Esophagus squamous epithelium (tissue), 5 donors: ENCODE results near the gene SLC24A3. TPM values are rescaled to one million over a fixed set of nuclear protein-coding genes. Genes with fewer than 3 reads are reported as not detected.

Experiments
- DNase-seq: peaks from one replicate; lab custom pipeline; 2025; lab: John Stamatoyannopoulos, UW
- H3K27ac ChIP-seq, 4 donors: fragments of 200-600 bp; sonication (generic); one replicate each; pipeline ENCODE4 v1.5.1; 2016 to 2019; ENCODE audit warnings: mild to moderate bottlenecking in 1 of 4
- H3K27me3 ChIP-seq, 4 donors: fragments of 200-600 bp; sonication (generic); 1 replicate in 3 of 4; 2 replicates in 1 of 4; pipeline versions ENCODE4 v1.5.1 to v1.6.0; 2017 to 2021; ENCODE audit warnings: antibody characterized with exemption in 1 of 4
- H3K36me3 ChIP-seq, 3 donors: fragments of 200-600 bp; sonication (generic); one replicate each; pipeline ENCODE4 v1.5.1; 2016 to 2019
- H3K4me1 ChIP-seq, 3 donors: fragments of 200-600 bp; sonication (generic); one replicate each; pipeline ENCODE4 v1.5.1; 2017 to 2019
- H3K4me3 ChIP-seq, 4 donors: fragments of 200-600 bp; sonication (generic); 1 replicate in 3 of 4; 2 replicates in 1 of 4; pipeline ENCODE4 v1.5.1; 2016 to 2019; ENCODE audit warnings: mild to moderate bottlenecking in 2 of 4, moderate library complexity in 1 of 4
- H3K9me3 ChIP-seq, 3 donors: fragments of 200-600 bp; sonication (generic); one replicate each; pipeline ENCODE4 v1.5.1; 2016 to 2019
- POLR2A ChIP-seq, 4 donors: fragments of 450-650 bp; IDR thresholded peaks; one replicate each; pipeline ENCODE4 v1.6.1; 2017; ENCODE audit warnings: antibody characterized with exemption in 4 of 4, mild to moderate bottlenecking in 4 of 4, moderate library complexity in 3 of 4
- WGBS, 2 donors: methylation state at CpG; one replicate each; pipeline ENCODE4 v1.1.5; 2018; 5-methylcytosine and 5-hydroxymethylcytosine counted together
- intact Hi-C: fragments of 100-400 bp; cut with DNase I; formaldehyde crosslinking; loops from one replicate; pipeline ENCODE4 v1.15.0; 2022
- total RNA-seq, 4 donors: library from RNA; depleted of rRNA; stranded (reverse); fragments of >200 nt; gene quantifications; one replicate each; pipeline ENCODE4 v1.1.0, GENCODE V29; 2016
- TF ChIP-seq, protein P1 (sequence below), 6 experiments: fragments of 450-650 bp in 4 of 6; fragments of 200-600 bp in 2 of 6; sonication (generic) in 2 of 6; IDR thresholded peaks; one replicate each; pipeline ENCODE4 v1.5.1; 2016 to 2019; ENCODE audit warnings: antibody characterized with exemption in 6 of 6, mild to moderate bottlenecking in 4 of 6, moderate library complexity in 4 of 6
- donor health status: DM: yes; HTN: yes; CAD: no.

The SLC24A3 gene
- total RNA-seq, 4 donors from 2014 or later = 3.0 to 8.2 (median 6.1) TPM

DNA sequence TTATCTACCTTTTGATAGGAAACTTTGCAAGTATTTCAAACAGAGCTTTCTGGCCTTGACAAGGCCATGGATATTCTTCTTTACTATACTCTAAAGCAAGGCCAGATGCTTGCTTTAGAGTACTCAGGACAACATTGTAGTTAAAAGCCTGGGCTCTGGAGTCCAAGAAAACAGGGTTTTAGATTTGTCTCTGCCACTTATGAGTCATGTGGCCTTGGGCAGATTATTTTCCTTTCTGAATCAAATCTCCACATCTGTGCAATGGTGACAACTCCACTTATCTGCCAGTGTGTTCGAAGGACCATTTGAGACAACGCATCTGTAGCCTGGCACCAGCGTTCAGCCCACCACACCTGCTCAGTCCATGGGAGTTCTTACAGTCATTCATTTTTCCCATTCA is 279.7 kb downstream of the SLC24A3 start:
- intact Hi-C loops = no loop called here
- no peak for DNase-seq
- Histone ChIP-seq H3K27me3 (no peaks in the 10 kb centered on the region), H3K9me3 (no peaks in the 10 kb centered on the region), H3K4me1 (no peaks in the 10 kb centered on the region), H3K36me3 (no peaks in the 10 kb centered on the region), H3K4me3 (no peak overlapping the region), H3K27ac (no peak overlapping the region)
- WGBS, 2 donors = 69 to 93% methylated on average over 3 of the region's 3 CpGs
- TF ChIP-seq POLR2A (IDR thresholded peaks at IDR 0.05) = no peak
- TF ChIP-seq, protein P1, sequence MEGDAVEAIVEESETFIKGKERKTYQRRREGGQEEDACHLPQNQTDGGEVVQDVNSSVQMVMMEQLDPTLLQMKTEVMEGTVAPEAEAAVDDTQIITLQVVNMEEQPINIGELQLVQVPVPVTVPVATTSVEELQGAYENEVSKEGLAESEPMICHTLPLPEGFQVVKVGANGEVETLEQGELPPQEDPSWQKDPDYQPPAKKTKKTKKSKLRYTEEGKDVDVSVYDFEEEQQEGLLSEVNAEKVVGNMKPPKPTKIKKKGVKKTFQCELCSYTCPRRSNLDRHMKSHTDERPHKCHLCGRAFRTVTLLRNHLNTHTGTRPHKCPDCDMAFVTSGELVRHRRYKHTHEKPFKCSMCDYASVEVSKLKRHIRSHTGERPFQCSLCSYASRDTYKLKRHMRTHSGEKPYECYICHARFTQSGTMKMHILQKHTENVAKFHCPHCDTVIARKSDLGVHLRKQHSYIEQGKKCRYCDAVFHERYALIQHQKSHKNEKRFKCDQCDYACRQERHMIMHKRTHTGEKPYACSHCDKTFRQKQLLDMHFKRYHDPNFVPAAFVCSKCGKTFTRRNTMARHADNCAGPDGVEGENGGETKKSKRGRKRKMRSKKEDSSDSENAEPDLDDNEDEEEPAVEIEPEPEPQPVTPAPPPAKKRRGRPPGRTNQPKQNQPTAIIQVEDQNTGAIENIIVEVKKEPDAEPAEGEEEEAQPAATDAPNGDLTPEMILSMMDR (IDR thresholded peaks at IDR 0.05) = no peak

DNA sequence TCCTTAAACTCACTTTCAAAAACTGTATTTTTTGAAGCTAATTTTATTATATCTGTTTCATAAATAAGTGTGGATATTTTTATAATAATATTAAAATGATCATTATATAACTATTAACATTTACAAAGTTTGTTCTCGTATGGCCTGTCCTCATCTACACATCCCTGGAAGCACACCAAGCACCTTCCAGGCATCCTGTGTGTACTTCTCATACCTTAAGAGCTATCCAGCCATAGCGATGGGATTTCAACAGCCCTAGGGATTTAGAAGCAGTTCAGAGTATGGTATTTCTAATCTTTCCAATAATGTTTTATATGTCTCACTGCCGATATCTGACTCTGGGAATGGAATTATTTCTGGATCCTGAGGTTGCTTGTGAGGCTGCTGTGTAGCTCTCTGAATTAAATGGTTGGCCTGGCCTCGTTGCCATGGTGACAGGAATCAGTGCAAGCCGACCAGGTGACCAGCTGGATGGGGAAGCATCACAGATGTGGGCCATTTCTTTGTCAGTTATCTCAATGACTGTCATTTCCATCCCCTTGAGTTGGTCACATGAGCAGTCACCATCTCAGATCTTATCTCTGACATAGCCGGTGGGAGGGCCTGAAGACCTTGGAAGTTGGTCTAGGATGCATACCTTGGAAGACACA is 280.4 kb downstream of the SLC24A3 start:
- intact Hi-C loops = no loop called here
- no peak for DNase-seq
- no peak overlapping the region for H3K27ac ChIP-seq

DNA sequence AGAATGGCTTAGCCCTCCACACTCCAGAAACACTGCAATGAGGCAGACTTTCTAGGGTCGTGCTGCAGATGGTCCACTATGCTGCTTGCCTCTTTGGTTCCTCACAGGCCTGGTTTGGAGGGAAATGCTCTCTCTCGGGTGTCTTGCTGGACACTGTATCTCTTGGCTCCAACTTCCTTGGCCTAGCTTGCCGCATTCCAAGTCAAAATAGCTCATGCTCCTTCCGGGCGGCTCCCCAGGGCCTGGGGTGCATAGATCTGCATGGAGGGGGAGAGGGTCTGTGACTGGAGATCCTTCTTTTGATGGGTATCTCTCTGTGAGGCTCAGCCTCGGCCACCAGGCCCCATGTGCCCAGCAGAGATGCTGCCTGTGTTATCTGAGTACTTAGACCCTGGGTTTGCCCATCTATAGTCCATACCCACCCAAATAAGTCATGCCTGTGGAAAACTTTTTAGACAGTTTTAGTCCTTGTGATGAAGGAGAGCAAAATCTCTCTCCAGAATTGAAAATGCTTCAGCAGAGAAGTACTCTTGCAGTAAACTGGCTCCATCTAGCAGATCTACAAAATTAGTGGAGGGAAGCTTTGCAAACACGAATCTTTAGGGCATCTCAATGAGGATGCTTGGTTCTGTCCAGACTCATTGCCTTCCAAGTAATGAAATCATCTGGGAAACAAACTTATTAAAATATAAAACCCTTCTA is 281.5 kb downstream of the SLC24A3 start:
- Histone ChIP-seq H3K4me3 (no peak overlapping the region), H3K27me3 (no peaks in the 10 kb centered on the region), H3K36me3 (no peaks in the 10 kb centered on the region), H3K9me3 (no peaks in the 10 kb centered on the region), H3K27ac (no peak overlapping the region), H3K4me1 (no peaks in the 10 kb centered on the region)
- 25 to 54% methylated on average over 3 of the region's 7 CpGs for WGBS, 2 donors
- TF ChIP-seq, protein P1 (IDR thresholded peaks at IDR 0.05) = no peak
- TF ChIP-seq POLR2A (IDR thresholded peaks at IDR 0.05) = no peak
- intact Hi-C loops = no loop called here
- DNase-seq = no peak

More for the DNA sequence above, 280.4 kb downstream of the SLC24A3 start:
- Histone ChIP-seq H3K4me1 (no peaks in the 10 kb centered on the region), H3K36me3 (no peaks in the 10 kb centered on the region), H3K9me3 (no peaks in the 10 kb centered on the region), H3K27me3 (no peaks in the 10 kb centered on the region), H3K4me3 (no peak overlapping the region)
- TF ChIP-seq, protein P1 (IDR thresholded peaks at IDR 0.05) = no peak
- no peak for TF ChIP-seq POLR2A (IDR thresholded peaks at IDR 0.05)
- WGBS, 2 donors = 65 to 79% methylated on average over 6 of the region's 6 CpGs

DNA sequence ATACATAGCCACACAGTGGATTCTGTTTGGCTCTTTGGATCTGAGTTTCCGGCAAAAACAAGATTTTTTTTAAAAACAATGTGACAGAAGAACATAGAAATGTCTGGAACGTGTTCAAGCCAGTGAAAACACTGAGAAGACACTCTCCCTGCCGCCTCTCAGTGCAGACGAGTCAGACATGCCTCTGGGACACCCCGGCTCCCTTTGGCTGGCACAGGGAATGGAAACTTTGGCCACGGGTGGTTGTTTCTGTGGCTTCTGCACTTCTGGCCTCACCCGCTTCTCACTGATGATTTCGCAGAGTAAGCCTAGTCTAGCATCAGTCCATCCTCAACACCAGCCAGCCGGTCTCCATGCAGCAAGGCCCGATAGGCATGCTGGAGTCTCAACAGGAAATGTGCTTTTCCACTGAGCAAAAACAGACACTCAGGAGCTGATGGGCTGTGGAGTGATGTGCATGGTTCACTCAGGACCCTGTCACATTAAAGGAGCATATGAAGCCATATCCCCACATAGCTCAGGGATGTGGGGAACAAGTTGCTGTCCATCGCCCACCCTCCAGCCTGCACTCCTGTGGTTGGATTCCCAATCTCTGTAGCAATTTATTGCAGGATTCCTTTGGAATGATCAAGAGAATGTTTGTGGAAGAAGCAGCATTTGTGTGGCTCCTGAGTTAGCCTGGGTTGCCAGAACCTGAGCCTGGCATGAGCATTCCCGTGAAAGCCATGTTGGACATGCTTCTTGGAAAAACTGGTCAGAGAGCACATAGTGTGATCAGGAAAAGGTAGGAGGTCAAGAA is 283.7 kb downstream of the SLC24A3 start:
- WGBS, 2 donors = 61 to 80% methylated on average over 7 to 8 of the region's 12 CpGs
- Histone ChIP-seq H3K4me1 (no peaks in the 10 kb centered on the region), H3K36me3 (no peaks in the 10 kb centered on the region), H3K27me3 (no peaks in the 10 kb centered on the region), H3K4me3 (no peak overlapping the region), H3K27ac (no peak overlapping the region), H3K9me3 (no peaks in the 10 kb centered on the region)
- TF ChIP-seq, protein P1 (IDR thresholded peaks at IDR 0.05) = no peak
- no peak for TF ChIP-seq POLR2A (IDR thresholded peaks at IDR 0.05)
- DNase-seq = no peak
- intact Hi-C loops = no loop called here

DNA sequence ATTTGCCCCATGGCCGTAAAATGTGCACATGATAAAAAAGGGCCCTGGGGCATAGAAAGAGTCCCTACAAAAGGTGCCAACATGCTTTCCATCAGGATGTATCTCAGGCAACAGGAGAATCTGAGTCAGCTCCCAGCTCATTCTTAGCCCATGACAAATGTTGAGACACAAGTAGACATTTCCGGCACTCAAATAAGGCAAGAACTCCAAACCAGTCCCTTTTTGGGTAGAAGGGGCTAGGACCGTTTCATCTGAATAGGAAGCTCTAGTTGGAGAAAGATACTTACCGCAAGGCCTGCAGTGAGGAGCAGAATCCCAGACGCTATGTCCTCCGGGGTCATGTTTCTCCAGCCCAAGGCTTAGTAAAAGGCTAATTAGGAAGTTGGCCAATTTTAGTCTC is 284.6 kb downstream of the SLC24A3 start:
- no peaks in the 10 kb centered on the region for H3K4me1 ChIP-seq
- no peaks in the 10 kb centered on the region for H3K36me3 ChIP-seq
- intact Hi-C loops = no loop called here
- 86 to 89% methylated on average over 5 to 6 of the region's 6 CpGs for WGBS, 2 donors
- no peaks in the 10 kb centered on the region for H3K27me3 ChIP-seq
- no peak overlapping the region for H3K27ac ChIP-seq
- H3K4me3 ChIP-seq = no peak overlapping the region
- no peak for DNase-seq
- TF ChIP-seq, protein P1 (IDR thresholded peaks at IDR 0.05) = no peak
- TF ChIP-seq POLR2A (IDR thresholded peaks at IDR 0.05) = no peak
- H3K9me3 ChIP-seq = no peaks in the 10 kb centered on the region
